Fibroblast of lung (primary cell): ENCODE measurements around the gene USH1C.

Source experiments
- EZH2 ChIP-seq: IDR thresholded peaks from 2 replicates; pipeline ENCODE4 v1.5.1; 2012; ENCODE audit warnings: low read length, control low read depth, mild to moderate bottlenecking; ENCODE audit errors: missing control alignments
- TF ChIP-seq, protein P1 (sequence below), 2 donors: IDR thresholded peaks in 1 of 2; conservative IDR thresholded peaks in 1 of 2; 1 replicate in 1 of 2; 2 replicates in 1 of 2; pipeline ENCODE4 v1.5.1; 2011 to 2012; ENCODE audit warnings: low read length in 2 of 2, control low read depth in 1 of 2, inconsistent platforms in 1 of 2, low read depth in 1 of 2, mild to moderate bottlenecking in 1 of 2

DNA sequence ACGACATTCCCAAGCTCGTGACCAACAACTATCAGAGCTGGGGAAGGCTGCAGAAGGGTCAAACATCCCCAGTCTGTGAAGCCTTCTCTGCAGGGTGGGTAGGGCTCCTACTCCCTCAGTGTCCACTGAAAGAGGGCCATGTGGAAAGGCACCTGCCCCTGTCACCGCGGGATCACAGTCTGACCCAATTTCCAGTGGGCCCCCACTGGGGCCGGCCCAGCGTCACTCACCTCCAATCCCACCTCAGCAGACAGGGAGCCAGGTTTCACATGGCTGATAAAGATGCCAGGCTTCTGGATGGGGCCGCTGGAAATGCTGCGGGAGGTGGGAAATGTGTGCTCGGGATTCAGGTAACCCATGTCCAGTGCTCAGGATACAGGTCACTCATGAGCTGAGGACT, 20.0 kb downstream of the USH1C start:
- TF ChIP-seq, protein P1, sequence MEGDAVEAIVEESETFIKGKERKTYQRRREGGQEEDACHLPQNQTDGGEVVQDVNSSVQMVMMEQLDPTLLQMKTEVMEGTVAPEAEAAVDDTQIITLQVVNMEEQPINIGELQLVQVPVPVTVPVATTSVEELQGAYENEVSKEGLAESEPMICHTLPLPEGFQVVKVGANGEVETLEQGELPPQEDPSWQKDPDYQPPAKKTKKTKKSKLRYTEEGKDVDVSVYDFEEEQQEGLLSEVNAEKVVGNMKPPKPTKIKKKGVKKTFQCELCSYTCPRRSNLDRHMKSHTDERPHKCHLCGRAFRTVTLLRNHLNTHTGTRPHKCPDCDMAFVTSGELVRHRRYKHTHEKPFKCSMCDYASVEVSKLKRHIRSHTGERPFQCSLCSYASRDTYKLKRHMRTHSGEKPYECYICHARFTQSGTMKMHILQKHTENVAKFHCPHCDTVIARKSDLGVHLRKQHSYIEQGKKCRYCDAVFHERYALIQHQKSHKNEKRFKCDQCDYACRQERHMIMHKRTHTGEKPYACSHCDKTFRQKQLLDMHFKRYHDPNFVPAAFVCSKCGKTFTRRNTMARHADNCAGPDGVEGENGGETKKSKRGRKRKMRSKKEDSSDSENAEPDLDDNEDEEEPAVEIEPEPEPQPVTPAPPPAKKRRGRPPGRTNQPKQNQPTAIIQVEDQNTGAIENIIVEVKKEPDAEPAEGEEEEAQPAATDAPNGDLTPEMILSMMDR (conservative IDR thresholded peaks at IDR 0.05 in 1 of 2, IDR thresholded peaks at IDR 0.05 in 1 of 2; ENCODE audit: low read depth in 1 of 2, low read length in 2 of 2) = no peak
- TF ChIP-seq EZH2 = no peak
